ENCODE data around the gene SLC15A4. TPM values are rescaled to one million over a fixed set of nuclear protein-coding genes. Genes with fewer than 3 reads are reported as not detected.

The SLC15A4 gene
- total and polyA plus RNA-seq, 4 donors, result 7.3 to 25.3 (median 14.9) TPM

DNA sequence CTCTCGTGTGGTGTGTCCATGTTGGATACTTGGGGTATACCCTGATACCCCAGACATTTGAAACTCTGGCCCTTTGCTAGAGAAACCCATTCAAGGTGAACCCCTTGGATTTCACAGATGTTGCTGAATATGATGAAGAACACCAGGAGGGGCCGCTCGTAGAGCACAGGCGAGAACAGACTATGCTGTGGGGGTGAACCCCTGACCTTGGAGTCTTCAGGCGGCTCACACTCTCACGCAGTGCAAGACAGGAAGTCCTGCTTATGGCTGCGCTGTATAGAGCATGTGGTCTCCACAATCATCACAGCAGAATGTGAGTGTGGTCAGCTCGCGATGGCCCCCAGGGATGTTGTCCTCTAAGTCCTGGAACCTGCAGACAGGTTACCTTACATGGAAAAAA is 60.4 kb downstream of the SLC15A4 start:
- H3K4me3 ChIP-seq (ENCODE audit: low read depth in 1 of 3, low read length in 3 of 3), result no peak overlapping the region
- H3K27me3 ChIP-seq (ENCODE audit: control insufficient read depth in 4 of 4, insufficient read depth in 4 of 4, low read length in 3 of 4), result peaks cover 0 to 11% (median 2%) of the 10 kb centered on the region in 4 donors
- 79% methylated on average over 9 of the region's 9 CpGs for WGBS
- DNase-seq (ENCODE audit: low spot score), result no peak
- no peaks in the 10 kb centered on the region for H3K4me1 ChIP-seq (ENCODE audit: control insufficient read depth in 4 of 4, insufficient read depth in 4 of 4, low read length in 3 of 4)
- no peak overlapping the region for H3K9ac ChIP-seq (ENCODE audit: low read depth in 1 of 2, low read length in 2 of 2)
- TF ChIP-seq, protein P1, sequence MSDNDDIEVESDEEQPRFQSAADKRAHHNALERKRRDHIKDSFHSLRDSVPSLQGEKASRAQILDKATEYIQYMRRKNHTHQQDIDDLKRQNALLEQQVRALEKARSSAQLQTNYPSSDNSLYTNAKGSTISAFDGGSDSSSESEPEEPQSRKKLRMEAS (IDR thresholded peaks at IDR 0.05), result no peak
- no peaks in the 10 kb centered on the region for H3K36me3 ChIP-seq (ENCODE audit: control insufficient read depth in 4 of 4, insufficient read depth in 3 of 4, low read depth in 1 of 4, low read length in 3 of 4)
- no peak overlapping the region for H3K27ac ChIP-seq (ENCODE audit: low read depth in 1 of 2, low read length in 2 of 2)
- no peaks in the 10 kb centered on the region for H3K9me3 ChIP-seq (ENCODE audit: control insufficient read depth in 4 of 4, low read length in 3 of 4)

DNA sequence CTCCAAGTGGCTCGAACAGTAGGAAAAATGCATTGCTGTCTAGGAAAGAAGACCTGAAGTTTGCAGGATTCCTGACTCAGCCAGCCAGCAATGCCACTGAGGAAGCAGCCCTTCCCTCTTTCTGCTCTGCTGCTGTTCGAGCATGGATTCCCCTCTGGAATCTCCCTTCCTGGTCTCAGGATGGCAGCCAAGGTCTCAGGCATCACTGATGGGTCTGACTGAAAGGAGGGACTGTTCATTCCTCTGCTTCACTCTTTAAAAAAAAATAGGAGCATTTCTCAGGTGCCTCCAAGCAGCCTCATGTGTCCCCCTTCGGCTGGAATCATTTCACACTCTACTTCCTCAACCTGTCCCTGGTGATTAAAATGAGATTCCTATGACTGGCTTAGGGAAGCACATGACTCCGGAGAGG is 62.4 kb downstream of the SLC15A4 start:
- Histone ChIP-seq H3K36me3 (ENCODE audit: control insufficient read depth in 4 of 4, insufficient read depth in 3 of 4, low read depth in 1 of 4, low read length in 3 of 4) (no peaks in the 10 kb centered on the region), H3K9me3 (ENCODE audit: control insufficient read depth in 4 of 4, low read length in 3 of 4) (no peaks in the 10 kb centered on the region), H3K27ac (ENCODE audit: low read depth in 1 of 2, low read length in 2 of 2) (no peak overlapping the region), H3K4me1 (ENCODE audit: control insufficient read depth in 4 of 4, insufficient read depth in 4 of 4, low read length in 3 of 4) (no peaks in the 10 kb centered on the region), H3K9ac (ENCODE audit: low read depth in 1 of 2, low read length in 2 of 2) (no peak overlapping the region), H3K4me3 (ENCODE audit: low read depth in 1 of 3, low read length in 3 of 3) (no peak overlapping the region), H3K27me3 (ENCODE audit: control insufficient read depth in 4 of 4, insufficient read depth in 4 of 4, low read length in 3 of 4) (peaks cover 0 to 7% (median 0%) of the 10 kb centered on the region in 4 donors)
- TF ChIP-seq GABPA (IDR thresholded peaks at IDR 0.05 in 1 of 2, conservative IDR thresholded peaks at IDR 0.05 in 1 of 2) (no peak), HNF4G (IDR thresholded peaks at IDR 0.05) (no peak), FOXA1 (IDR thresholded peaks at IDR 0.05) (no peak), RAD21 (IDR thresholded peaks at IDR 0.05) (no peak), TAF1 (conservative IDR thresholded peaks at IDR 0.05) (no peak), SP1 (IDR thresholded peaks at IDR 0.05) (no peak), RXRA (IDR thresholded peaks at IDR 0.05) (no peak), FOXA2 (IDR thresholded peaks at IDR 0.05) (no peak)
- TF ChIP-seq, protein P2, sequence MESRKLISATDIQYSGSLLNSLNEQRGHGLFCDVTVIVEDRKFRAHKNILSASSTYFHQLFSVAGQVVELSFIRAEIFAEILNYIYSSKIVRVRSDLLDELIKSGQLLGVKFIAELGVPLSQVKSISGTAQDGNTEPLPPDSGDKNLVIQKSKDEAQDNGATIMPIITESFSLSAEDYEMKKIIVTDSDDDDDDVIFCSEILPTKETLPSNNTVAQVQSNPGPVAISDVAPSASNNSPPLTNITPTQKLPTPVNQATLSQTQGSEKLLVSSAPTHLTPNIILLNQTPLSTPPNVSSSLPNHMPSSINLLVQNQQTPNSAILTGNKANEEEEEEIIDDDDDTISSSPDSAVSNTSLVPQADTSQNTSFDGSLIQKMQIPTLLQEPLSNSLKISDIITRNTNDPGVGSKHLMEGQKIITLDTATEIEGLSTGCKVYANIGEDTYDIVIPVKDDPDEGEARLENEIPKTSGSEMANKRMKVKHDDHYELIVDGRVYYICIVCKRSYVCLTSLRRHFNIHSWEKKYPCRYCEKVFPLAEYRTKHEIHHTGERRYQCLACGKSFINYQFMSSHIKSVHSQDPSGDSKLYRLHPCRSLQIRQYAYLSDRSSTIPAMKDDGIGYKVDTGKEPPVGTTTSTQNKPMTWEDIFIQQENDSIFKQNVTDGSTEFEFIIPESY (IDR thresholded peaks at IDR 0.05), result no peak
- no peak for DNase-seq (ENCODE audit: low spot score)
- 53% methylated on average over 4 of the region's 4 CpGs for WGBS

DNA sequence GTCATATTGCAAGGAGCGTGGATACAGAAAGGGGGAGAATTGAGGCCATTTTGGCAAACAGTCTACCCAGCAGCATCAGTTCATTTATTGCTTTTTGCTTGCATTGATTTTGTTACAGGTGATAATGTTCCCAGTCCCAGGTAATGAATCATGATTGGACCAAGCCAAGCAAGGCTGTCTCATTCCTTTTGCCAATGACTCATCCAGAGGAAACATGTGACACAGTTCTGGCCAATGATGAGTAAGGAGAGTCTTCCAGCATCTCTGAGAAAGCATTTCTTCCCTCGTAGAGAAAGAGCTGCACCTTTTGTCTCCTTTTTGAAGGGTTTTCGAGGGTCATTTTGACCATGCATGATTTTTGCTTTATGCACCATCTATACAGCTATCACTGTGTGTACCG is 68.2 kb downstream of the SLC15A4 start:
- 70% methylated on average over 4 of the region's 4 CpGs for WGBS
- no peaks in the 10 kb centered on the region for H3K4me1 ChIP-seq (ENCODE audit: control insufficient read depth in 4 of 4, insufficient read depth in 4 of 4, low read length in 3 of 4)

DNA sequence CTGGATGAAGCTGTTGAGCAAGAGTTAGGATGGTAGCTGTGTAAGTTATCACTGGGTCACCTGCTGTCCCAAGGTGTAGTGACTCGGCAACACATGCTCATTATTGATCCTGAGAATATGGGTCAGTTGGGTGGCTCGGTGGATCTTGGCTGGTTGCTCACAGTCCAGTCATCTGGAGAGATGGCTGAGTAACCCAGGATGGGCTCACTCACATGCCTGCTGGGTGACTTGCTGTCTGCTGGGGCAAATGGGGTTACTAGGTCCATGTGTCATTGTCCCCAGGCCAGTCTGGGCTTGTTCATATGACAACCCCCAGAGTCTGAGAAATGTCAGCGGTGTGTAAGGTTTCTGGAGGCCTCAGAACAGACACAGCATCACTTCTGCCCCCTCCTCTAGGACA is 69.5 kb downstream of the SLC15A4 start:
- no peaks in the 10 kb centered on the region for H3K36me3 ChIP-seq (ENCODE audit: control insufficient read depth in 4 of 4, insufficient read depth in 3 of 4, low read depth in 1 of 4, low read length in 3 of 4)
- peaks cover 0 to 8% (median 0%) of the 10 kb centered on the region in 4 donors for H3K27me3 ChIP-seq (ENCODE audit: control insufficient read depth in 4 of 4, insufficient read depth in 4 of 4, low read length in 3 of 4)
- no peaks in the 10 kb centered on the region for H3K9me3 ChIP-seq (ENCODE audit: control insufficient read depth in 4 of 4, low read length in 3 of 4)
- 48% methylated on average over 3 of the region's 3 CpGs for WGBS
- H3K4me1 ChIP-seq (ENCODE audit: control insufficient read depth in 4 of 4, insufficient read depth in 4 of 4, low read length in 3 of 4), result no peaks in the 10 kb centered on the region
- H3K27ac ChIP-seq (ENCODE audit: low read depth in 1 of 2, low read length in 2 of 2), result no peak overlapping the region
- H3K9ac ChIP-seq (ENCODE audit: low read depth in 1 of 2, low read length in 2 of 2), result no peak overlapping the region
- no peak overlapping the region for H3K4me3 ChIP-seq (ENCODE audit: low read depth in 1 of 3, low read length in 3 of 3)
- no peak for DNase-seq (ENCODE audit: low spot score)
- TF ChIP-seq JUND (IDR thresholded peaks at IDR 0.05) (no peak), EGR1 (IDR thresholded peaks at IDR 0.05; ENCODE audit: low read depth in 2 of 2) (no peak), FOXA1 (IDR thresholded peaks at IDR 0.05) (no peak), NR2F2 (IDR thresholded peaks at IDR 0.05) (no peak), RXRA (IDR thresholded peaks at IDR 0.05) (no peak), TAF1 (conservative IDR thresholded peaks at IDR 0.05) (no peak), FOXA2 (IDR thresholded peaks at IDR 0.05) (no peak), YY1 (IDR thresholded peaks at IDR 0.05) (no peak), SP1 (IDR thresholded peaks at IDR 0.05) (no peak)
- TF ChIP-seq, protein P1 (IDR thresholded peaks at IDR 0.05), result no peak
- TF ChIP-seq, protein P3, sequence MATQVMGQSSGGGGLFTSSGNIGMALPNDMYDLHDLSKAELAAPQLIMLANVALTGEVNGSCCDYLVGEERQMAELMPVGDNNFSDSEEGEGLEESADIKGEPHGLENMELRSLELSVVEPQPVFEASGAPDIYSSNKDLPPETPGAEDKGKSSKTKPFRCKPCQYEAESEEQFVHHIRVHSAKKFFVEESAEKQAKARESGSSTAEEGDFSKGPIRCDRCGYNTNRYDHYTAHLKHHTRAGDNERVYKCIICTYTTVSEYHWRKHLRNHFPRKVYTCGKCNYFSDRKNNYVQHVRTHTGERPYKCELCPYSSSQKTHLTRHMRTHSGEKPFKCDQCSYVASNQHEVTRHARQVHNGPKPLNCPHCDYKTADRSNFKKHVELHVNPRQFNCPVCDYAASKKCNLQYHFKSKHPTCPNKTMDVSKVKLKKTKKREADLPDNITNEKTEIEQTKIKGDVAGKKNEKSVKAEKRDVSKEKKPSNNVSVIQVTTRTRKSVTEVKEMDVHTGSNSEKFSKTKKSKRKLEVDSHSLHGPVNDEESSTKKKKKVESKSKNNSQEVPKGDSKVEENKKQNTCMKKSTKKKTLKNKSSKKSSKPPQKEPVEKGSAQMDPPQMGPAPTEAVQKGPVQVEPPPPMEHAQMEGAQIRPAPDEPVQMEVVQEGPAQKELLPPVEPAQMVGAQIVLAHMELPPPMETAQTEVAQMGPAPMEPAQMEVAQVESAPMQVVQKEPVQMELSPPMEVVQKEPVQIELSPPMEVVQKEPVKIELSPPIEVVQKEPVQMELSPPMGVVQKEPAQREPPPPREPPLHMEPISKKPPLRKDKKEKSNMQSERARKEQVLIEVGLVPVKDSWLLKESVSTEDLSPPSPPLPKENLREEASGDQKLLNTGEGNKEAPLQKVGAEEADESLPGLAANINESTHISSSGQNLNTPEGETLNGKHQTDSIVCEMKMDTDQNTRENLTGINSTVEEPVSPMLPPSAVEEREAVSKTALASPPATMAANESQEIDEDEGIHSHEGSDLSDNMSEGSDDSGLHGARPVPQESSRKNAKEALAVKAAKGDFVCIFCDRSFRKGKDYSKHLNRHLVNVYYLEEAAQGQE (IDR thresholded peaks at IDR 0.05), result no peak
- TF ChIP-seq, protein P4, sequence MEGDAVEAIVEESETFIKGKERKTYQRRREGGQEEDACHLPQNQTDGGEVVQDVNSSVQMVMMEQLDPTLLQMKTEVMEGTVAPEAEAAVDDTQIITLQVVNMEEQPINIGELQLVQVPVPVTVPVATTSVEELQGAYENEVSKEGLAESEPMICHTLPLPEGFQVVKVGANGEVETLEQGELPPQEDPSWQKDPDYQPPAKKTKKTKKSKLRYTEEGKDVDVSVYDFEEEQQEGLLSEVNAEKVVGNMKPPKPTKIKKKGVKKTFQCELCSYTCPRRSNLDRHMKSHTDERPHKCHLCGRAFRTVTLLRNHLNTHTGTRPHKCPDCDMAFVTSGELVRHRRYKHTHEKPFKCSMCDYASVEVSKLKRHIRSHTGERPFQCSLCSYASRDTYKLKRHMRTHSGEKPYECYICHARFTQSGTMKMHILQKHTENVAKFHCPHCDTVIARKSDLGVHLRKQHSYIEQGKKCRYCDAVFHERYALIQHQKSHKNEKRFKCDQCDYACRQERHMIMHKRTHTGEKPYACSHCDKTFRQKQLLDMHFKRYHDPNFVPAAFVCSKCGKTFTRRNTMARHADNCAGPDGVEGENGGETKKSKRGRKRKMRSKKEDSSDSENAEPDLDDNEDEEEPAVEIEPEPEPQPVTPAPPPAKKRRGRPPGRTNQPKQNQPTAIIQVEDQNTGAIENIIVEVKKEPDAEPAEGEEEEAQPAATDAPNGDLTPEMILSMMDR (IDR thresholded peaks at IDR 0.05; ENCODE audit: low read depth, low read length, missing input control), result no peak

More for the DNA sequence above, 68.2 kb downstream of the SLC15A4 start:
- no peaks in the 10 kb centered on the region for H3K9me3 ChIP-seq (ENCODE audit: control insufficient read depth in 4 of 4, low read length in 3 of 4)
- H3K27ac ChIP-seq (ENCODE audit: low read depth in 1 of 2, low read length in 2 of 2), result no peak overlapping the region
- TF ChIP-seq FOXA2 (IDR thresholded peaks at IDR 0.05), result no peak
- no peak overlapping the region for H3K9ac ChIP-seq (ENCODE audit: low read depth in 1 of 2, low read length in 2 of 2)
- no peak for DNase-seq (ENCODE audit: low spot score)
- no peaks in the 10 kb centered on the region for H3K36me3 ChIP-seq (ENCODE audit: control insufficient read depth in 4 of 4, insufficient read depth in 3 of 4, low read depth in 1 of 4, low read length in 3 of 4)
- peaks cover 0 to 8% (median 0%) of the 10 kb centered on the region in 4 donors for H3K27me3 ChIP-seq (ENCODE audit: control insufficient read depth in 4 of 4, insufficient read depth in 4 of 4, low read length in 3 of 4)
- no peak overlapping the region for H3K4me3 ChIP-seq (ENCODE audit: low read depth in 1 of 3, low read length in 3 of 3)

Measured in liver (tissue), 9 donors.